Tibial artery (tissue), 4 donors: Measurements from ENCODE around the gene SAFB2.

Experiments
- DNase-seq, 2 donors: peaks; one replicate each; pipeline ENCODE4 v3.0.0-alpha.2; 2019
- H3K27ac ChIP-seq, 2 donors: fragments of 200-600 bp; sonication (generic) in 1 of 2; 1 replicate in 1 of 2; 2 replicates in 1 of 2; pipeline ENCODE4 v1.5.1; 2018 to 2019; ENCODE audit warnings: mild to moderate bottlenecking in 1 of 2
- H3K27me3 ChIP-seq, 2 donors: fragments of 200-600 bp; sonication (generic) in 1 of 2; one replicate each; pipeline versions ENCODE4 v1.5.1 to v1.6.0; 2016 to 2019
- H3K36me3 ChIP-seq, 3 donors: fragments of 200-600 bp; sonication (generic) in 2 of 3; one replicate each; pipeline ENCODE4 v1.5.1; 2016 to 2019; ENCODE audit warnings: mild to moderate bottlenecking in 2 of 3
- H3K4me1 ChIP-seq, 4 donors: fragments of 200-600 bp; sonication (generic) in 2 of 4; 1 replicate in 3 of 4; 2 replicates in 1 of 4; pipeline ENCODE4 v1.5.1; 2016 to 2019
- H3K4me3 ChIP-seq, 2 donors: fragments of 200-600 bp; sonication (generic) in 1 of 2; 1 replicate in 1 of 2; 2 replicates in 1 of 2; pipeline ENCODE4 v1.5.1; 2018 to 2019; ENCODE audit warnings: mild to moderate bottlenecking in 2 of 2
- H3K9me3 ChIP-seq, 3 donors: fragments of 200-600 bp; sonication (generic) in 1 of 3; one replicate each; pipeline ENCODE4 v1.5.1; 2016 to 2019
- intact Hi-C: fragments of 100-400 bp; cut with DNase I; formaldehyde crosslinking; loops from one replicate; pipeline ENCODE4 v1.15.0; 2023; ENCODE audit warnings: low total_unique reads
- TF ChIP-seq, protein P1 (sequence below), 2 experiments: fragments of 200-600 bp in 1 of 2; fragments of 450-650 bp in 1 of 2; IDR thresholded peaks; one replicate each; pipeline ENCODE4 v1.5.1; 2017 to 2019; ENCODE audit warnings: antibody characterized with exemption in 2 of 2, mild to moderate bottlenecking in 1 of 2, moderate library complexity in 1 of 2

Gene SAFB2

DNA sequence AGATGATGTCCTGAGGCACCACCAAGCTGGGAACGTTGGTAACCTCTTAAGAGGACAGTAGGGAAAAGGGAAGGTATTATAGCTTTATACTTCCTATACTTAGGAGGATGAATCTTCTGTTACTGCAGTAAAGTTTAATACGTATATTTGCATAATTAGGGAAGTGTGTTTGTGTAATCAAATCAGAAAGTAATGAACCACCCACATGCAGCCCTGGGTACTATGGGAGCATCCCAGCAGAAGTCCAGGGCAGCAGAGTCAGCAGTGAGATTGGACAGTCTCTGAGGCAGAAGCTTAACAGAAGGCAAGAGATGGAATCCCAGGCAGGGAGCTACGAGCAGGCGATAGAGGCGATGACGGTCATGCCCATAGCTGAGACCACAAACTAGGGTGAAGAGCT lies 12.9 kb upstream of the SAFB2 start:
- Histone ChIP-seq H3K4me3 (no peak overlapping the region), H3K4me1 (peaks cover 0 to 46% (median 24%) of the 10 kb centered on the region in 4 donors), H3K27ac (no peak overlapping the region), H3K36me3 (no peaks in the 10 kb centered on the region), H3K27me3 (no peaks in the 10 kb centered on the region), H3K9me3 (no peaks in the 10 kb centered on the region)
- TF ChIP-seq, protein P1, sequence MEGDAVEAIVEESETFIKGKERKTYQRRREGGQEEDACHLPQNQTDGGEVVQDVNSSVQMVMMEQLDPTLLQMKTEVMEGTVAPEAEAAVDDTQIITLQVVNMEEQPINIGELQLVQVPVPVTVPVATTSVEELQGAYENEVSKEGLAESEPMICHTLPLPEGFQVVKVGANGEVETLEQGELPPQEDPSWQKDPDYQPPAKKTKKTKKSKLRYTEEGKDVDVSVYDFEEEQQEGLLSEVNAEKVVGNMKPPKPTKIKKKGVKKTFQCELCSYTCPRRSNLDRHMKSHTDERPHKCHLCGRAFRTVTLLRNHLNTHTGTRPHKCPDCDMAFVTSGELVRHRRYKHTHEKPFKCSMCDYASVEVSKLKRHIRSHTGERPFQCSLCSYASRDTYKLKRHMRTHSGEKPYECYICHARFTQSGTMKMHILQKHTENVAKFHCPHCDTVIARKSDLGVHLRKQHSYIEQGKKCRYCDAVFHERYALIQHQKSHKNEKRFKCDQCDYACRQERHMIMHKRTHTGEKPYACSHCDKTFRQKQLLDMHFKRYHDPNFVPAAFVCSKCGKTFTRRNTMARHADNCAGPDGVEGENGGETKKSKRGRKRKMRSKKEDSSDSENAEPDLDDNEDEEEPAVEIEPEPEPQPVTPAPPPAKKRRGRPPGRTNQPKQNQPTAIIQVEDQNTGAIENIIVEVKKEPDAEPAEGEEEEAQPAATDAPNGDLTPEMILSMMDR (IDR thresholded peaks at IDR 0.05), result no peak
- intact Hi-C loops, result no loop called here
- no peak for DNase-seq

DNA sequence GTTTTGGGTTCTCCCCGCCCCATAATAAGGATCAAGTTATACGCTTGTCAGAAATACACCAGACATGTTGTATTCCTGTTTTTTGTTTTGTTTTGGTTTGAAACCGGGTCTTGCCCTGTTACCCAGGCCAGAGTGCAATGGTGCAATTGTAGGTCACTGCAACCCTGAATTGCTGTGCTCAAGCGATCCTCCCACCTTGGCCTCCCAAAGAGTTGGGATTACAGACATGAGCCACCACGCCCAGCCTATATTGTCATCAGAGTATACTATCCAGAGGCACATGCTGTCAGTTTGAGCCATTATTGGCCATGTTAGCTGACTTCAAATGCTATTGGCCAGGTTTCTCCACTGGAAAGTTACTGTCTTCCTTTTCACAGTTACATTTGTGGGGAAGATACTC lies 10.1 kb upstream of the SAFB2 start:
- DNase-seq, result no peak
- Histone ChIP-seq H3K4me3 (no peak overlapping the region), H3K36me3 (peaks cover 8 to 17% (median 15%) of the 10 kb centered on the region in 3 donors), H3K4me1 (peaks cover 0 to 64% (median 31%) of the 10 kb centered on the region in 4 donors), H3K9me3 (no peaks in the 10 kb centered on the region), H3K27ac (no peak overlapping the region), H3K27me3 (no peaks in the 10 kb centered on the region)
- intact Hi-C loops, result no loop called here
- TF ChIP-seq, protein P1 (IDR thresholded peaks at IDR 0.05), result no peak

DNA sequence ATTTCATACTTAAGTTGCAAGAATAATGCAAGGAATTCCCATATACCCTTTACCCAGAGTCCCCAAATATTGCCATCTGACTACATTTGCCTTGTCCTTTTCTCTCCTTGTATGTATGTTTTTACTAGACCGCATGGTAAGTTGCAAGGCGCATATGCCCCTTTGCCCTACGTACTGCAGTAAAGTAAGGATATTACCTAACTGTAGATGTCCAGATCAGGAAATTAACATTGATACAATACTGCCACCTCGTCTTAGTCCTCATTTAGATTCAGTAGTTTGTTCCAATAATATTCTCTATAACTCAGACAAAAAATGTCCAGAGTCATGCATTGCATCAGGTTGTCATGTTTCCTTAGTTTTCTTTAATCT lies 9.7 kb upstream of the SAFB2 start:
- H3K4me1 ChIP-seq, result peaks cover 0 to 64% (median 28%) of the 10 kb centered on the region in 4 donors
- intact Hi-C loops, result no loop called here
- no peaks in the 10 kb centered on the region for H3K27me3 ChIP-seq
- no peak for DNase-seq
- H3K4me3 ChIP-seq, result no peak overlapping the region
- H3K9me3 ChIP-seq, result no peaks in the 10 kb centered on the region
- H3K27ac ChIP-seq, result peak overlapping the region in 1 of 2 donors; percentile 17
- H3K36me3 ChIP-seq, result peaks cover 10 to 20% (median 19%) of the 10 kb centered on the region in 3 donors
- TF ChIP-seq, protein P1 (IDR thresholded peaks at IDR 0.05), result no peak

DNA sequence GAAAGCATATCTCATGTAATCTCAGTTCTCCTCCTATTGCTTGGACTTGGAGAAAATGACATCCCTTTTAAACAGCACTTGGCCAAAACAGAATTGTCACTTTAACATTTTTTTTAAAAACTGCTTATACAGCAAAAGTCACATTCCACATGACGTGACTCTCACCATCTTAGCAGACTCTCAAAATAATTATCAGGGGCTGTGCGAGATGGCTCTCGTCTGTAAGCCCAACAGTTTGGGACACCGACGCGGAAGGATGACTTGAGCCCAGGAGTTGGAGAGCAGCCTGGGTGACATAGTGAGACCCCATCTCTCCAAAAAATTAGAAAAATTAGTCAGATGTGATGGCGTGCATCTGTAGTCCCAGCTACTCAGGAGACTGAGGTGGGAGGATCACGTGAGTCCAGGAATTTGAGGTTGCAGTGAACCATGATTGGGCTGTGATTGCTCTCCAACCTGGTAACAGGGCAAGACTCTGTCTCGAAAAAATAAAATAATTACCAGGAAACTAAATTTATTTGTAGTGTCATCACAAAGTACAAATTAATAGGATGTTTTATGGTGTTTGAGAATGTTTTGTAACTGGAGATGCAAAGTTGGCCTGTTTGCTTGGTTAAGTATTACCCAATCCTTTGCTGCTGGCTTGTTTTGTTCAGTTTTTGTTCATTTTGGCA lies 9.1 kb upstream of the SAFB2 start:
- intact Hi-C loops, result no loop called here
- Histone ChIP-seq H3K4me1 (peaks cover 0 to 69% (median 33%) of the 10 kb centered on the region in 4 donors), H3K27me3 (no peaks in the 10 kb centered on the region), H3K27ac (peak overlapping the region; percentile 17 to 30), H3K9me3 (no peaks in the 10 kb centered on the region), H3K36me3 (peaks cover 15 to 25% (median 24%) of the 10 kb centered on the region in 3 donors), H3K4me3 (no peak overlapping the region)
- DNase-seq, result no peak
- TF ChIP-seq, protein P1 (IDR thresholded peaks at IDR 0.05), result no peak

DNA sequence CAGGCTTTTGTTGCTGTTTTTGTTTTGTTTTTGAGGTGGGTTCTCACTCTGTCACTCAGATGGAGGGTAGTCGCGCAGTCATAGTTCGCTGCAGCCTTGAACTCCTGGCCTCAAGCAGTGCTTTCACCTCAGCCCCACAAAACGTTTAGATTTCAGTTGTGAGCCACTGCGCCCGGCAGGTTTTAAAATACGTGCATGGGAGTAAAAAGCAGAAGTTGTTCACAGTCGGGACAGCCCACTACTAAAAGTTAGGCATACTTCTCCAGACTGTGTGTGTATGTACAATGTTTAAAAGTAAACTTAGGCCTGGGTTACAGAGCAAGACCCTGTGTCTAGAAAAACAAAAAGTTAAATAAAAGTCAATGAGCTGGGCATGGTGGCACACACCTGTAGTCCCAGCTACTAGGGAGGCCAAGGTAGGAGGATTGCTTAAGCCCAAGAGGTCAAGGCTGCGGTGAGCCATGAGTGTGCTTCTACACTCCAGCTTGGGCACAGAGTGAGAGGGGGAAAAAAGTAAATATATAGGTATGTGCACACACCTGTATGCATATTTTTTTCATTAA lies 6.4 kb upstream of the SAFB2 start:
- peaks cover 21 to 43% (median 39%) of the 10 kb centered on the region in 3 donors for H3K36me3 ChIP-seq
- no peak overlapping the region for H3K4me3 ChIP-seq
- no peak overlapping the region for H3K27ac ChIP-seq
- peaks cover 0 to 91% (median 55%) of the 10 kb centered on the region in 4 donors for H3K4me1 ChIP-seq
- intact Hi-C loops, result loop anchor here (10.0 kb wide), 1 partner anchor 66 kb away; the partner anchor contains the start of gene RPL36
- DNase-seq, result no peak
- no peaks in the 10 kb centered on the region for H3K9me3 ChIP-seq
- no peaks in the 10 kb centered on the region for H3K27me3 ChIP-seq
- TF ChIP-seq, protein P1 (IDR thresholded peaks at IDR 0.05), result no peak
